RWPE1 (cell line): Measurements from ENCODE around the gene COPZ2.

Experiments used
- CTCF ChIA-PET: fragments of 350-600 bp; sonication (Branson Sonifier 250); formaldehyde crosslinking; extraction: SDS; loops from one replicate; lab custom pipeline; 2021; lab: Yijun Ruan, JAX
- POLR2A ChIA-PET: fragments of 400-600 bp; formaldehyde crosslinking; extraction: SDS; loops from one replicate; lab custom pipeline; 2020; ENCODE audit warnings: antibody characterized with exemption; ENCODE audit not compliant: low non-redundant PET; lab: Yijun Ruan, JAX
- DNase-seq: peaks from one replicate; pipeline ENCODE4 v3.0.0; 2012; ENCODE audit warnings: low spot score
- H3K27ac ChIP-seq: fragments of 450-650 bp; 2 replicates; pipeline ENCODE4 v1.5.1; 2017
- TF ChIP-seq, protein P1 (sequence below): fragments of 450-650 bp; conservative IDR thresholded peaks from 2 replicates; pipeline ENCODE4 v1.5.1; 2017; ENCODE audit warnings: low read depth, mild to moderate bottlenecking

Gene COPZ2

GRCh38 chr17:48026502-48027321 is 10.9 kb downstream of the COPZ2 start:
- TF ChIP-seq, protein P1, sequence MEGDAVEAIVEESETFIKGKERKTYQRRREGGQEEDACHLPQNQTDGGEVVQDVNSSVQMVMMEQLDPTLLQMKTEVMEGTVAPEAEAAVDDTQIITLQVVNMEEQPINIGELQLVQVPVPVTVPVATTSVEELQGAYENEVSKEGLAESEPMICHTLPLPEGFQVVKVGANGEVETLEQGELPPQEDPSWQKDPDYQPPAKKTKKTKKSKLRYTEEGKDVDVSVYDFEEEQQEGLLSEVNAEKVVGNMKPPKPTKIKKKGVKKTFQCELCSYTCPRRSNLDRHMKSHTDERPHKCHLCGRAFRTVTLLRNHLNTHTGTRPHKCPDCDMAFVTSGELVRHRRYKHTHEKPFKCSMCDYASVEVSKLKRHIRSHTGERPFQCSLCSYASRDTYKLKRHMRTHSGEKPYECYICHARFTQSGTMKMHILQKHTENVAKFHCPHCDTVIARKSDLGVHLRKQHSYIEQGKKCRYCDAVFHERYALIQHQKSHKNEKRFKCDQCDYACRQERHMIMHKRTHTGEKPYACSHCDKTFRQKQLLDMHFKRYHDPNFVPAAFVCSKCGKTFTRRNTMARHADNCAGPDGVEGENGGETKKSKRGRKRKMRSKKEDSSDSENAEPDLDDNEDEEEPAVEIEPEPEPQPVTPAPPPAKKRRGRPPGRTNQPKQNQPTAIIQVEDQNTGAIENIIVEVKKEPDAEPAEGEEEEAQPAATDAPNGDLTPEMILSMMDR: peak; percentile 98

DNA sequence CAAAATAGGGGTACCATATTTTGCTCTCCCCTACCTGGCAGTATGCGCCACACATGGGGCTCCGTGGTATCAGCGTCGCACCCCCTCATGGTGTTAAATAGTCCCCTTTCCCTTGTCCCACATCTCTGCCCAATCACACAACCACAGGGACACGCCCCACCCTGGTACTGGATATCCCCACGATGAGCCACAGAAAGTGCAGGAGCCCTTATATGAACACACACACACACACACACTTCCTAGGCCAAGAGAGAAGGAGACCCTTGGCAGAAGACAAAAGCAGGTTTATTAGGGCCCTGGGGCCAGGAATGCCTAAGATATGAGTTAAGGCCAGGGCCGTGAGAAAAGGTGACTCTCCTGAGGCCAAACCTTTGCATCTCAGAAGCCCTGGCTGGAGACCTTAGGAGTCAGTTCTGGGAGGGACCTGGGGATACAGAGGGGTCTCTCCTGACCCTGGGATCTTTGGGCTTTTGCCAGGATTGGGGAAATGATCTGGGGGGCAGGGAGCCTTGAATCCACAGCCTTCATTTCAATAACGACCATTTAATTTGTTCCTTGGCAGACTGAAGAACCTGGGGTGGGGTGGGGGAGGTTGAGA is 11.6 kb downstream of the COPZ2 start:
- ChIA-PET POLR2A (interaction anchor here (1.0 to 1.5 kb wide), 4 partner anchors 20 to 26 kb away, joined by 3 to 10 read pairs (median 5); partner anchors contain the start of gene NFE2L1), CTCF (interaction anchor here (0.5 to 2.6 kb wide), 14 partner anchors 23 to 592 kb away, joined by 3 to 20 read pairs (median 4); partner anchors contain the start of gene NFE2L1)
- no peak for DNase-seq
- TF ChIP-seq, protein P1: no peak
- peak overlapping the region; percentile 98 for H3K27ac ChIP-seq

More at GRCh38 chr17:48026502-48027321, 10.9 kb downstream of the COPZ2 start:
- H3K27ac ChIP-seq: peak overlapping the region; percentile 98
- DNase-seq: peak; percentile 87
- ChIA-PET CTCF (interaction anchor here (0.6 to 2.6 kb wide), 16 partner anchors 10 to 1541 kb away, joined by 3 to 20 read pairs (median 4); partner anchors contain the start of genes NFE2L1 and SNX11), POLR2A (interaction anchor here (1.4 to 1.5 kb wide), 2 partner anchors 22 to 25 kb away, joined by 3 to 7 read pairs; partner anchors contain the start of gene NFE2L1)

DNA sequence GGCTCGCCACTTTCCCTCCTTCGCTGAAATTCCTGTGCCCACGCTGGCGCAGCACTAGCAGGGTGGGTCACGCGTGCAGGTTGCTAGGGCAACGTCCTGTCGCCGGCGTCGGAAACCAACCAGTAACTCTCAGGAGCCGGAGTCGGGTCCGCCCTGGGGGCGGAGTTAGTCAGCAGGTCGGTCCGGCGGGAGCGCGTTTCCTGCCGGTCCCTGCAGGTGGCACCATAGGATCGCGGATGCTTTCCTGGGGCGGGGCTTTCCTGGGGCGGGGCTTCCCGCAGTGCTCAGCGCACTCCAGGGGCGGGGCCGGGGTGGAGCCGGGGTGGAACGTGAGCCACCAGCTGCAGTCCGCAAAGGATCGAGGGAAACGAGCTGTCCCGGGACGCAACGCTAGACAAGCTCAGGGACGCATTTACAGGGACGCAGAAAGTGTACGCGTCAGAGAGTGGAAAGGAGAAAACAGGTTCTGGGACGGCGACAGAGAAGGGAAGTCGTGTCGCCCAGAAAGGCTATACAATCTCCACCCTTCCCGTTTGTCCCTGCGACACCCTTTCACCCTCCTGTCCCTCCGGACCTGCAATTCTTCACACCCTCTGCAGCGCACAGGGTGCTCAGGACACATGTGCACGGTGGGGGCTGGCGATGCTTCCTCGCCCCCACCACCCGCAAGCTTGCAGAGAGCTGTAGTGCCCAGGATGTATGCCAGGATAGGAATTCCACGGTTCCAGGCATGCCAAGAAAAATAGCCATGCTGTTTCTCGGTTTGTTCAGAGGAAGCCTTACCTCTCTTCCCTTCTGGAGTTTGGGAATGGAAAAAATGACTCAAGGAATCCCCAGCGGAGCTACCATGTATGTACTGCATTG is 12.3 kb downstream of the COPZ2 start:
- CTCF ChIA-PET: interaction anchor here (0.5 to 2.6 kb wide), 14 partner anchors 21 to 1266 kb away, joined by 3 to 20 read pairs (median 4); partner anchors contain the start of gene NFE2L1
- TF ChIP-seq, protein P1: peak; percentile 93
- peak; percentile 94 for DNase-seq
- H3K27ac ChIP-seq: peak overlapping the region; percentile 98
- POLR2A ChIA-PET: interaction anchor here (1.0 to 1.4 kb wide), 3 partner anchors 20 to 27 kb away, joined by 3 to 10 read pairs (median 3); partner anchors contain the start of gene NFE2L1

DNA sequence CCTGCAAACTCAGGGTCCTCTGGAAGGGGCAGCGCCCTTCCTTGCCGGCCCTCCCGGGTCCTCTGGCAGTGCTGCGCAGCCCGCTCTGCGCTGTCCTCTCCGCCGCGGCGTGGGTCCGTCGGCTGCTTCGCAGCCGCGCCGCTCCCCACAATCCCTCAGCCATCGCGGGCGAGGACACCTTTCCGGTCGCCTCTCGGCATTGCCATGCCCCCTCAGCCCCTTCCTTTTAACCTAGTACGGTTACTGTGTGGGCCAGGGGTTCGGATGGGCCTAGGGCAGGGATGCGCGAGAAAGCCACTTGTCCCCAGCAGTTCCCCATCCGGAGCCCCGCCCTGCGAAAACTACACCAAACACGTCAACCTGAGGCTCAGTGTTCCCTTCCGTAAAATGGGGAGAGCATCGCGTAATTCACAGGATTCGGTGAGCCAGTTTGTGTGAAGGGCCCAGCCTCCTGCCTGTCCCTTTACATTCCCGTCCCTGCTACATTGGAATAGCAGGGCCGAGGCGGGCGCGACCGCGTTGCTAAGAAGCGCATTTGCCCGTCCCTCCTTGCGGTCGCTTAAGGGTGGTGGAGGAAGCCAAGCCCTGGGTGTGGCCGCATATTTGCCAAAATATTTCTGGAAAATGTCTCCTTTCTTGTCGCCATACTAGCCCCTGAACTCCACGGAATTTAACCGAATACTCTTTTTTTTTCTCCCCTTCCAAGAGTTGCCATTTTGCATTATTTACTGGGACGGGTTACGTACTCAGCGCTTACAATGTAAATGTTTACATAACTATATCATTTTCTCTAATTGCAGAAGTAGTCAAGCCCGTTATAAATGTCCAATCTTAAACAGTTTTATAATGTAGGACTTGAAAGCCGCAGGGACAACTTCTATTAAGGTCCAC is 13.2 kb downstream of the COPZ2 start:
- H3K27ac ChIP-seq: peak overlapping the region; percentile 98
- ChIA-PET CTCF (interaction anchor here (0.6 to 1.3 kb wide), 5 partner anchors 22 to 1008 kb away, joined by 3 to 6 read pairs (median 3); no protein-coding TSS in a partner anchor), POLR2A (interaction anchor here (1.0 to 1.3 kb wide), 2 partner anchors 21 to 24 kb away, joined by 3 to 10 read pairs; partner anchors contain the start of gene NFE2L1)
- no peak for DNase-seq
- TF ChIP-seq, protein P1: 0 out of 2 replicates have a peak, but pooled peaks have one; percentile 2

DNA sequence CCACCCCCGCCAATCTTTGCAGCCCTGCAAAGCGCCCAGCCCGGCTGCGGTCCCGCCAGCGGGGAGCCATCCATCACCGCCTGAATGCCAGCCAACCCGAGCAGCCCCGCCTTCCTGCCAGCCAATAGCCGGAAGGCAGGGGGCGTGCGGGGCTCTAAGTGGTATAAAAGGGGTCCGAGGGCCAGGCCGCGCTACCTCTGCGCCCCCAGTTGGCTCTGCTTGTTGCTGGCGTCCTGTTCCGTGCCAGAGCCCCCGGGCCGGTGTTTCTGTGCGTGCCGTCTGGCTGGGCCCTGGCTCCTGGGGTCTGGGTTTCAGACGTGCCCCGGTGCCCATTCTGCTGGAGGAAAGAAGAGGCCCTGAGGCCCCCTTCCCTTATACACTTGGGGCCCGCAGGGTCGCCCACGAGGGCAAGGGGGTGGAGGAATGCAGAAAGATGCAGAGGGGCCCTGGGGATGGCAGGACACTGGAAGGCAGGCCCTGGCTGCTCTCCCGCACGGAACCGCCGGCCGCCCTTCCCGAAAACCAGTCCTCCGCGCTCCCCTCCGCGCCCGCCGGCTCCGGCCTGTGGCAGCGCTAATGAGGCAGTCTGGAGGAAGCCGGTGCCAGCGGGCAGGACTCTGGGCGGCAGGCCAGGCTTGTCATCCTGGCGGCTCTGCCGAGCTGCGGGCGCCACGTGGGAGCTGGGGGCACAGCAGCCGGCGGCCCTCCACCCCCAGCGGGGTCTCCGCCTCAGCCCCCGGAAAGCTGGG is 14.0 kb downstream of the COPZ2 start:
- H3K27ac ChIP-seq: peak overlapping the region; percentile 98
- peak; percentile 79 for DNase-seq
- ChIA-PET CTCF (interaction anchor here (1.0 kb wide), 1 partner anchor 74 kb away, joined by 6 read pairs; no protein-coding TSS in a partner anchor), POLR2A (no interaction called here)
- TF ChIP-seq, protein P1: peak; percentile 74
